MCF 10A (cell line): Measurements from ENCODE around the gene CCDC136. TPM values are rescaled to one million over a fixed set of nuclear protein-coding genes. Genes with fewer than 3 reads are reported as not detected.

Experiments
- BruUV-seq: library from RNA; stranded (reverse); fragments of 400-500 nt; replicated peaks from 2 replicates; lab custom pipeline; 2021; lab: Mats Ljungman, UMichigan
- CTCF ChIA-PET: fragments of 300-600 bp; sonication (Branson Sonifier 250); formaldehyde crosslinking; extraction: SDS; loops from one replicate; lab custom pipeline; 2021; ENCODE audit warnings: antibody characterized with exemption, inconsistent platforms; lab: Yijun Ruan, JAX
- POLR2A ChIA-PET: fragments of 300-600, 350-650 bp; sonication (Branson Sonifier 250); formaldehyde crosslinking; extraction: SDS; loops from one replicate; lab custom pipeline; 2020; ENCODE audit warnings: antibody characterized with exemption, inconsistent platforms; lab: Yijun Ruan, JAX
- DNase-seq: peaks from one replicate; pipeline ENCODE4 v3.0.0-alpha.2; 2018; ENCODE audit not compliant: unreplicated experiment
- H3K27ac Mint-ChIP-seq: one replicate; pipeline ENCODE4 v1.8.0; 2022; ENCODE audit warnings: mild to moderate bottlenecking, low read depth, mixed read lengths; ENCODE audit not compliant: unreplicated experiment
- H3K27me3 Mint-ChIP-seq: one replicate; pipeline ENCODE4 v1.8.0; 2022; ENCODE audit warnings: mixed read lengths; ENCODE audit not compliant: insufficient read depth, unreplicated experiment
- H3K36me3 Mint-ChIP-seq: one replicate; pipeline ENCODE4 v1.8.0; 2022; ENCODE audit warnings: mild to moderate bottlenecking, moderate library complexity, mixed read lengths; ENCODE audit not compliant: insufficient read depth, unreplicated experiment
- H3K4me1 Mint-ChIP-seq: one replicate; pipeline ENCODE4 v1.8.0; 2022; ENCODE audit warnings: mixed read lengths; ENCODE audit not compliant: insufficient read depth, unreplicated experiment
- H3K4me3 Mint-ChIP-seq: one replicate; pipeline ENCODE4 v1.8.0; 2022; ENCODE audit warnings: mild to moderate bottlenecking, moderate library complexity, mixed read lengths; ENCODE audit not compliant: unreplicated experiment
- H3K9me3 Mint-ChIP-seq: one replicate; pipeline ENCODE4 v1.8.0; 2022; ENCODE audit warnings: mixed read lengths; ENCODE audit not compliant: unreplicated experiment
- intact Hi-C: fragments of 100-400 bp; cut with micrococcal nuclease; formaldehyde crosslinking; loops from 2 replicates; pipeline ENCODE4 v1.14.1; 2022
- total RNA-seq: library from RNA; stranded (reverse); gene quantifications from 2 replicates; pipeline ENCODE4 v1.2.3, GENCODE V29; 2022
- TF ChIP-seq, protein P1 (sequence below): fragments of 200-600 bp; IDR thresholded peaks from one replicate; pipeline ENCODE4 v1.8.0; 2022; ENCODE audit warnings: antibody characterized with exemption, mild to moderate bottlenecking; ENCODE audit not compliant: unreplicated experiment

The CCDC136 gene
- total RNA-seq, 1 experiment from 2014 or later, result 3.5 TPM

DNA sequence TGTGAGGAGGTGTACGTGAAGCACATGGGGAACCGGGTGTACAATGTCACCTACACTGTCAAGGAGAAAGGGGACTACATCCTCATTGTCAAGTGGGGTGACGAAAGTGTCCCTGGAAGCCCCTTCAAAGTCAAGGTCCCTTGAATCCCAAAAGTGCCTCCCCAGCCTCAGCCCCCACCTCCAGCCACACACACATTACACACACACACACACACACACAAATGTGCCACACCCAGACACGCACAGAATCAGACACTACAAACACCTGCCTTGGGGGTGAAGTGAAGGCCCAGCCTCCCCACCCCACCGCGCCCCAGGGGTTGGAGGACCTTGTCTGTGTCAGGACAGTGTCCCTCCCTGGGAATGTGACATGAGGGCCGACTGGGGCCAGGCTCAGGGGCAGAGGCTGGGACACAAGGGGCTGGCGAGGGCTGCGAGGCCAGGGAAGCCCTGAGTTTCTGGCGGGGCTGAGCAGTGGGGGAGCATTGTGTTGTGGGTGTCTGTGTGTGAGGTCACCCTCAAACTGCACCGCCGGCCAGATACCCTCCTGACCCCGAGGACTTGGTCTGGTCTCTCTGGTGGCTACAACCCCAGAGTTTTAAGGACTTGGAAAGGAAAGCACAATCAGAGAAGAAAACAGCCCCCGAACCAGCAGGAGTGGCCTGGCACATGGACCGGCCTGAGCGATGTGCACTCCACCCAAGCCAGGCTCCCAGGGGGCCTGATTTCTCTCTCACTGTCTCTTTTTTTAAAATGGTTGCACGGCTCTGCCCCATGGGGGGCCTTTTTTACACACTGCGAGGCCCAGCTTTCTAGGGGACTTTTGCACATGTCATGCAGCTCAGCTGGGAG, 66.8 kb downstream of the CCDC136 start:
- H3K9me3 Mint-ChIP-seq, result no peaks in the 10 kb centered on the region
- DNase-seq, result no peak
- intact Hi-C loops, result no loop called here
- H3K27ac Mint-ChIP-seq, result no peak overlapping the region
- H3K4me1 Mint-ChIP-seq, result peaks cover 6% of the 10 kb centered on the region
- BruUV-seq, result no TSS peak
- peaks cover 24% of the 10 kb centered on the region for H3K27me3 Mint-ChIP-seq
- CTCF ChIA-PET, result interaction anchor here (1.1 kb wide), 1 partner anchor 22 kb away, joined by 5 read pairs; no protein-coding TSS in a partner anchor
- H3K36me3 Mint-ChIP-seq, result no peaks in the 10 kb centered on the region
- POLR2A ChIA-PET, result no interaction called here
- TF ChIP-seq, protein P1, sequence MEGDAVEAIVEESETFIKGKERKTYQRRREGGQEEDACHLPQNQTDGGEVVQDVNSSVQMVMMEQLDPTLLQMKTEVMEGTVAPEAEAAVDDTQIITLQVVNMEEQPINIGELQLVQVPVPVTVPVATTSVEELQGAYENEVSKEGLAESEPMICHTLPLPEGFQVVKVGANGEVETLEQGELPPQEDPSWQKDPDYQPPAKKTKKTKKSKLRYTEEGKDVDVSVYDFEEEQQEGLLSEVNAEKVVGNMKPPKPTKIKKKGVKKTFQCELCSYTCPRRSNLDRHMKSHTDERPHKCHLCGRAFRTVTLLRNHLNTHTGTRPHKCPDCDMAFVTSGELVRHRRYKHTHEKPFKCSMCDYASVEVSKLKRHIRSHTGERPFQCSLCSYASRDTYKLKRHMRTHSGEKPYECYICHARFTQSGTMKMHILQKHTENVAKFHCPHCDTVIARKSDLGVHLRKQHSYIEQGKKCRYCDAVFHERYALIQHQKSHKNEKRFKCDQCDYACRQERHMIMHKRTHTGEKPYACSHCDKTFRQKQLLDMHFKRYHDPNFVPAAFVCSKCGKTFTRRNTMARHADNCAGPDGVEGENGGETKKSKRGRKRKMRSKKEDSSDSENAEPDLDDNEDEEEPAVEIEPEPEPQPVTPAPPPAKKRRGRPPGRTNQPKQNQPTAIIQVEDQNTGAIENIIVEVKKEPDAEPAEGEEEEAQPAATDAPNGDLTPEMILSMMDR, result no peak
- no peak overlapping the region for H3K4me3 Mint-ChIP-seq

DNA sequence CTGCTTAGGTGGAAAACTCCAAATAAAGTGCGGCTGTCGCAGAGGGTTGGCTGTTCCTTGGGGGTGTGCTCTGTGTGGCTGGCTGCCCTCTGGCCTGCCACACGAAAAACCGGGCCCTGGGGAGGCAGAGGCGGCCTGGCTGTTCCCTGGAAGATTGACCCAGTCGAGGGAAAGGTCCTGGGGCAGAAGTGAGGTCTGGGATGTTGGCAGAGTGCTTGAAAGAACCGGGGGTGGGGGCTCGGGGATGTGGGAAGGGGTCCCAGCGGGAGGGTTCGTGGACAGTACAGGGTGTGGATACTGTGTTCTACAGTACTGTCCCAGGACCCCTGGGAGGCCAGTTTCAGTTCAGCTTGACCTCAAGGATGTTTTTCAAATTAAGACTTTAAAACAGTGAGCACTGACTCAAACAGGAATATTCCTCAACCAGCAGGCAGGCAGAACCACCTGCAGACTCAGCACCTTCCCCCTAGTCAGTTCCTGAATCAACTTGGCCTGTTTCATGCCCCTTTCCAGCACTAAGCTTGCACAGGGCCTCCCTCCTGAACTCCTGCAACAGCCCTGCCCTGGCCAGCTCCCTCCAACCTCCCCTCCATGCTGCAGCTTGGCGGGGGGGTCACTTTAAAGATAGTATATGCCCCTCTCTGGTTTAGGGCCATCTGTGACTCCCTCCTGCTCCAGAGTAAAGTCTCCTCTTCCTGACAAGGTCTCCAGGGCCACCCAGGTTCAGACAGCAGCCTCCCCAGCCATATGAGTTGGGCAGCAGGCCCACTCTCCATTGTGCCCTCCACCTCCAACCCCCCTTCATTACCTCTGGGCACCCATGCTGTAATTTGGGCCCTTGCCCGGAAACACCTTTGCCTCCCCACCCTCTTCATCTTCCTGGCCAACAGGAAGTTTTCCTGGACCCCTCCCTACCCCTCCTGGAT, 67.7 kb downstream of the CCDC136 start:
- H3K27ac Mint-ChIP-seq, result no peak overlapping the region
- H3K9me3 Mint-ChIP-seq, result no peaks in the 10 kb centered on the region
- no peak for DNase-seq
- H3K27me3 Mint-ChIP-seq, result peaks cover 21% of the 10 kb centered on the region
- H3K36me3 Mint-ChIP-seq, result no peaks in the 10 kb centered on the region
- no TSS peak for BruUV-seq
- intact Hi-C loops, result loop anchor here (10.0 kb wide), 1 partner anchor 125 kb away; the partner anchor contains the start of gene CALU
- H3K4me1 Mint-ChIP-seq, result peaks cover 6% of the 10 kb centered on the region
- ChIA-PET CTCF (interaction anchor here (0.6 to 1.1 kb wide), 5 partner anchors 17 to 1318 kb away, joined by 3 to 5 read pairs (median 3); no protein-coding TSS in a partner anchor), POLR2A (no interaction called here)
- TF ChIP-seq, protein P1, result no peak
- no peak overlapping the region for H3K4me3 Mint-ChIP-seq

DNA sequence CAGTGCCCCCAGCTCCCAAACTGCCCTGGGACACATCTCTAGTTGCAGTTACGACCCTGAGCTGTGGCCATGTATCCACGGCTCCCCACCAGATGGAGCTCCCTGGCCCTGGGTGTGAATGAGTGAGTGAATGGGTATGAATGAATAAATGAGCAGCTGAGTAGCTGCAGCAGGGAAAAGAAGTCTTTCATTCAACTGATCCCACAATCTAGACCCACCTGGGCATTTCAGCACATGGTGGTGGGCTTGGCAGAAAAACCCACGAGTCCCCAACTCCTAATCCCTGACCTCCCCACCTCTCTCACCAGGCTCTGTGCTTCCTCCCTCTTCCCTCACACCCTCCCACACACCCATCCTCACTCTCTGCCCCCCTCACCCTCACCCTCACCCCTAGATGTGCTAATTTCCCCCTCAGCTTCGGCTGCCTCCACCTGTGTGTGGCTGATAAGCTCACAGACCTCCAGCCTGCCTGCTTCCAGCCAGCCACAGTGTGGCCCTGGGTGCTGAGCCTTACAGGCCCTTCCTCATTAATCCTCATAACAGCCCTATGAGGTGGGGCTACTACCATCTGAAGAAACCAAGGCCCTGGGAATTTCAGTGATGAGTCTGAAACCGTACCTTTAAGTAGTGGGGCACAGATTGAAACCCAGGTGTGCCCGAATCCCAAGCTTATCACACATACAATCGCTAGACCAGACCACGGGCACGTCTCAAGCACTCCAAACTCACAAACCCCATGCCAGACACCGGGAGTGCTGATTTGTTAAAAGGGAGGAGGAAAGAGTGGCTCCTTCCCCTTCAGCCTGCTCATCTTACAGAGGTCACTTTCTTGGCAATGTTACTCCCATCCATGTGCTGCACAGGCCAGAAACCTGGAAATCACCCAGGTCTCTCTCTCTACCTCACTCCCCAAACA, 68.6 kb downstream of the CCDC136 start:
- DNase-seq, result no peak
- Mint-ChIP-seq H3K4me1 (peaks cover 6% of the 10 kb centered on the region), H3K27ac (no peak overlapping the region), H3K27me3 (peaks cover 13% of the 10 kb centered on the region), H3K9me3 (no peaks in the 10 kb centered on the region), H3K4me3 (no peak overlapping the region), H3K36me3 (no peaks in the 10 kb centered on the region)
- TF ChIP-seq, protein P1, result no peak
- BruUV-seq, result no TSS peak
- intact Hi-C loops, result loop anchor here (10.0 kb wide), 1 partner anchor 126 kb away; the partner anchor contains the start of gene CALU
- CTCF ChIA-PET, result interaction anchor here (0.6 to 1.1 kb wide), 6 partner anchors 18 to 1317 kb away, joined by 3 to 5 read pairs (median 3); no protein-coding TSS in a partner anchor
- POLR2A ChIA-PET, result no interaction called here
